Trophoblast cell (in vitro differentiated cells and primary cell): ENCODE measurements around the gene CCDC190.
"Not testable (repeated sequence)": the region's sequence is repeated elsewhere in the genome, so short reads cannot be mapped to it uniquely, and the experiment has no call there.

ENCODE experiments used
- DNase-seq, 2 donors: peaks; one replicate each; pipeline ENCODE4 v3.0.0-alpha.2; 2016
- H2AFZ ChIP-seq: 2 replicates; pipeline ENCODE4 v1.6.1; 2013; ENCODE audit warnings: low read length, moderate library complexity, mild to moderate bottlenecking; ENCODE audit not compliant: insufficient read depth, poor library complexity
- H2AK5ac ChIP-seq: 2 replicates; pipeline ENCODE4 v1.6.1; 2013; ENCODE audit warnings: mild to moderate bottlenecking, low read length
- H2BK120ac ChIP-seq: 2 replicates; pipeline ENCODE4 v1.6.1; 2013; ENCODE audit warnings: low read length, mild to moderate bottlenecking, moderate library complexity; ENCODE audit not compliant: insufficient read depth, poor library complexity
- H2BK12ac ChIP-seq: 2 replicates; pipeline ENCODE4 v1.6.1; 2013; ENCODE audit warnings: mild to moderate bottlenecking, low read length, moderate library complexity
- H2BK5ac ChIP-seq: 2 replicates; pipeline ENCODE4 v1.6.1; 2013; ENCODE audit warnings: low read length, low read depth, moderate library complexity, mild to moderate bottlenecking; ENCODE audit not compliant: poor library complexity
- H3K14ac ChIP-seq: 2 replicates; pipeline ENCODE4 v1.6.1; 2013; ENCODE audit warnings: mild to moderate bottlenecking, low read length
- H3K18ac ChIP-seq: 2 replicates; pipeline ENCODE4 v1.6.1; 2013; ENCODE audit warnings: mild to moderate bottlenecking, low read length
- H3K23ac ChIP-seq: 2 replicates; pipeline ENCODE4 v1.6.1; 2013; ENCODE audit warnings: low read length
- H3K27ac ChIP-seq: 2 replicates; pipeline ENCODE4 v1.5.1; 2013; ENCODE audit warnings: low read depth, mild to moderate bottlenecking, inconsistent platforms, low read length, moderate library complexity
- H3K27me3 ChIP-seq: 2 replicates; pipeline ENCODE4 v1.6.1; 2013; ENCODE audit warnings: inconsistent platforms, mild to moderate bottlenecking, low read length, moderate library complexity; ENCODE audit not compliant: insufficient read depth
- H3K36me3 ChIP-seq, 2 experiments: 1 replicate in 1 of 2; 2 replicates in 1 of 2; pipeline ENCODE4 v1.6.1; 2013; ENCODE audit warnings: low read length in 2 of 2, mild to moderate bottlenecking in 2 of 2, moderate library complexity in 1 of 2; ENCODE audit not compliant: insufficient read depth in 2 of 2, control insufficient read depth in 1 of 2
- H3K4ac ChIP-seq: 2 replicates; pipeline ENCODE4 v1.6.1; 2013; ENCODE audit warnings: low read depth, mild to moderate bottlenecking, low read length, moderate library complexity
- H3K4me1 ChIP-seq, 2 experiments: 1 replicate in 1 of 2; 2 replicates in 1 of 2; pipeline ENCODE4 v1.6.1; 2013; ENCODE audit warnings: low read length in 2 of 2, mild to moderate bottlenecking in 2 of 2, moderate library complexity in 1 of 2; ENCODE audit not compliant: insufficient read depth in 2 of 2, control insufficient read depth in 1 of 2
- H3K4me2 ChIP-seq: 2 replicates; pipeline ENCODE4 v1.6.1; 2013; ENCODE audit warnings: inconsistent platforms, mild to moderate bottlenecking, low read length, moderate library complexity
- H3K4me3 ChIP-seq: 2 replicates; pipeline ENCODE4 v1.5.1; 2013; ENCODE audit warnings: mild to moderate bottlenecking, low read depth, low read length, inconsistent platforms
- H3K79me1 ChIP-seq: one replicate; pipeline ENCODE4 v1.6.1; 2013; ENCODE audit warnings: low read length
- H3K79me2 ChIP-seq: 2 replicates; pipeline ENCODE4 v1.6.1; 2013; ENCODE audit warnings: low read length, mild to moderate bottlenecking; ENCODE audit not compliant: control insufficient read depth, insufficient read depth, poor library complexity
- H3K9ac ChIP-seq: 2 replicates; pipeline ENCODE4 v1.6.1; 2013; ENCODE audit warnings: mild to moderate bottlenecking, low read length
- H3K9me3 ChIP-seq: 2 replicates; pipeline ENCODE4 v1.6.1; 2013; ENCODE audit warnings: low read depth, mild to moderate bottlenecking, control low read depth, inconsistent platforms, low read length; ENCODE audit not compliant: insufficient read depth
- H4K12ac ChIP-seq: 2 replicates; pipeline ENCODE4 v1.6.1; 2013; ENCODE audit warnings: low read depth, mild to moderate bottlenecking, low read length, moderate library complexity
- H4K8ac ChIP-seq: 2 replicates; pipeline ENCODE4 v1.6.1; 2013; ENCODE audit warnings: low read depth, mild to moderate bottlenecking, low read length, moderate library complexity
- H4K91ac ChIP-seq: one replicate; pipeline ENCODE4 v1.6.1; 2013; ENCODE audit warnings: low read depth, mild to moderate bottlenecking, low read length, moderate library complexity
- WGBS: extraction: QIAGEN DNeasy Blood & Tissue Kit; methylation state at CpG from one replicate; pipeline ENCODE4 v1.1.7; 2013; ENCODE audit warnings: missing lambda C conversion rate; ENCODE audit not compliant: insufficient read length, insufficient coverage; ENCODE audit errors: extremely low coverage; 5-methylcytosine and 5-hydroxymethylcytosine counted together

Gene CCDC190

GRCh38 chr1:162880617-162881016 is 19.6 kb upstream of the CCDC190 start:
- H3K14ac ChIP-seq, result not testable (repeated sequence)

DNA sequence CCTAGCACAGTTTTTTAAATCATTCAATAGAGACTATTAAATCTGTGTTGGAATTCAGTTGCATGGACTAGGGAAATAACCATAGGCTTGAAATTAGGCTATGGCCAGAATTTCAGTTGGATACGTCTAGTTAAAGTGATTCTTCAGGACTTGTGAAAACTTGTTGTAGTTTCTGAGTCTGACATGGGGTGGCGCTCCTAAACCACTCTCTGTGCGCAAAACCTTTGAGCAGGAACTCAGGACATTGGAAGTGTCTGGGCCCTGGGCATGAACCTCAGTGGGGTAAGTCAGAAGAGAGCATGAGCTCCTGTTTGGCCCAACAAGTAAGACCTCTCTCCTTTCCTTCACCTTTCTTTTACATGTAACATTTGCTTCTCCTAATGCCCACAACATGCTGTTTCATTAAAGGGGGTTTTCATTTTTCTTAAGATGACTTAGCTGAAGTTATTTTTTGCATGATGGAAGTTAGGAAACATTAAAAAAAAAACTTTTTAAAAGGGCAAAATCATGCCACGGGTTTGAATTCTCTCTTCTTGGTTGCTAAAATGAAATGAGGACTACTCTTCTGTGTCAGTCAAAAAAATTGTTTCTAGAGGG is 17.1 kb upstream of the CCDC190 start:
- H3K79me1 ChIP-seq, result peaks cover 9% of the 10 kb centered on the region
- no peak overlapping the region for H2AFZ ChIP-seq
- no peaks in the 10 kb centered on the region for H3K27me3 ChIP-seq
- no peak overlapping the region for H2AK5ac ChIP-seq
- H3K4me2 ChIP-seq, result no peak overlapping the region
- no peak overlapping the region for H3K4ac ChIP-seq
- no peak overlapping the region for H3K4me3 ChIP-seq
- no peak overlapping the region for H4K8ac ChIP-seq
- no peak overlapping the region for H2BK12ac ChIP-seq
- no peak overlapping the region for H3K18ac ChIP-seq
- no peaks in the 10 kb centered on the region for H3K79me2 ChIP-seq
- no peaks in the 10 kb centered on the region for H3K9me3 ChIP-seq
- DNase-seq, result peak; percentile 52 to 70
- peaks cover 11 to 12% of the 10 kb centered on the region in 2 experiments for H3K4me1 ChIP-seq
- H2BK120ac ChIP-seq, result no peak overlapping the region
- WGBS, result no CpG with 5 or more reads among the region's 4 CpGs
- H3K9ac ChIP-seq, result no peak overlapping the region
- H4K91ac ChIP-seq, result no peak overlapping the region
- no peaks in the 10 kb centered on the region for H3K36me3 ChIP-seq
- H3K14ac ChIP-seq, result no peak overlapping the region
- H4K12ac ChIP-seq, result no peak overlapping the region
- H3K23ac ChIP-seq, result no peak overlapping the region
- no peak overlapping the region for H2BK5ac ChIP-seq
- H3K27ac ChIP-seq, result no peak overlapping the region

More at GRCh38 chr1:162880617-162881016, 19.6 kb upstream of the CCDC190 start:
- not testable (repeated sequence) for H2AK5ac ChIP-seq, H4K91ac ChIP-seq, H3K9ac ChIP-seq, H3K18ac ChIP-seq, H3K27me3 ChIP-seq, H2BK5ac ChIP-seq, H3K36me3 ChIP-seq, H2BK12ac ChIP-seq, H2AFZ ChIP-seq, H3K9me3 ChIP-seq, H3K79me2 ChIP-seq, H3K4me3 ChIP-seq, H4K8ac ChIP-seq, DNase-seq, H3K23ac ChIP-seq, H2BK120ac ChIP-seq, H3K4me2 ChIP-seq, H3K27ac ChIP-seq, H4K12ac ChIP-seq, H3K4ac ChIP-seq
- Histone ChIP-seq H3K4me1 (peaks cover 14 to 17% of the 10 kb centered on the region in 2 experiments), H3K79me1 (peaks cover 11% of the 10 kb centered on the region)
- no CpG with 5 or more reads among the region's 2 CpGs for WGBS

DNA sequence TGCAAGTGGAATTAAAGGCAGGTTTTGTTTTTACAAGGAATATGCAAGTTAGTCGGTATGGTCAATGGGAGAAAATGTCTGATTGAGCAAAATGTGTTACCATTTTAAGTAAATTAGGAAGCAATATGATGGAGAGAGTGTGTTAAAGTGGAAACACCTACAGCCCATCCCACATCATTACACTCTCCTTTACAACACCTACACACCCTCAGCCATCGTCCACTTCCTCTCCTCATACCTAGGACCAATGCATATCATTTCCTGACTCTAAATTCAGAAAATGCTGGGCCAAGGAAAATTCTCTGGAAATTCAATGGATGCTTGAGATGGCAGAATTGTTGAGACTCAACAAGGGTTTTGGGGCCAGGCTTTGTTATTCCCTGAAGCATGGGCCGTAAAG is 16.4 kb upstream of the CCDC190 start:
- no peaks in the 10 kb centered on the region for H3K36me3 ChIP-seq
- H3K4ac ChIP-seq, result no peak overlapping the region
- WGBS, result no CpG with 5 or more reads among the region's 3 CpGs
- H3K79me1 ChIP-seq, result peaks cover 8% of the 10 kb centered on the region
- DNase-seq, result no peak
- H2BK120ac ChIP-seq, result no peak overlapping the region
- H4K8ac ChIP-seq, result no peak overlapping the region
- no peak overlapping the region for H3K27ac ChIP-seq
- no peak overlapping the region for H2BK12ac ChIP-seq
- H3K9me3 ChIP-seq, result no peaks in the 10 kb centered on the region
- H3K4me1 ChIP-seq, result peaks cover 5% of the 10 kb centered on the region in 2 experiments
- no peak overlapping the region for H3K4me3 ChIP-seq
- H4K91ac ChIP-seq, result no peak overlapping the region
- no peak overlapping the region for H2AK5ac ChIP-seq
- no peak overlapping the region for H3K23ac ChIP-seq
- no peak overlapping the region for H3K9ac ChIP-seq
- no peak overlapping the region for H3K14ac ChIP-seq
- no peak overlapping the region for H3K18ac ChIP-seq
- H3K4me2 ChIP-seq, result no peak overlapping the region
- H3K27me3 ChIP-seq, result no peaks in the 10 kb centered on the region
- H3K79me2 ChIP-seq, result no peaks in the 10 kb centered on the region
- H4K12ac ChIP-seq, result no peak overlapping the region
- no peak overlapping the region for H2AFZ ChIP-seq
- no peak overlapping the region for H2BK5ac ChIP-seq

DNA sequence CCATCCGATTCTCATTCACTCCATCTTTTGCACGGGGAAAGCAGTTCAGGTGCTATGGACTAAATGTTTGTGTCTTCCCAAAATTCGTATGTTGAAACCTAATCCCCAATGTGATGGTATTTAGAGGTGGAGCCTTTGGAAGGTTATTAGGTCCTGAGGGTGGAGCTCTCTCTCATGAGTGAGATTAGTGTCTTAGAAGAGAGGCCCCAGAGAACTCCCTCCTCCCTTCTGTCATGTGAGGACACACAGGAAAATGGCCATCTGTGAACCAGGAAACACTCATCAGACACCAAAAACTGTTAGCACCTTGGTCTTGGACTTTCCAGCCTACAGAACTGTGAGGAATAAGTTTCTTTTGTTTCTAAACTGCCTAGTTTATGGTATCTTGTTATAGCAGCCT is 15.8 kb upstream of the CCDC190 start:
- no peak overlapping the region for H2BK5ac ChIP-seq
- no peaks in the 10 kb centered on the region for H3K27me3 ChIP-seq
- H4K91ac ChIP-seq, result no peak overlapping the region
- H2AFZ ChIP-seq, result no peak overlapping the region
- H3K4me1 ChIP-seq, result no peaks in the 10 kb centered on the region
- H2AK5ac ChIP-seq, result no peak overlapping the region
- H2BK12ac ChIP-seq, result no peak overlapping the region
- no peak overlapping the region for H2BK120ac ChIP-seq
- H3K27ac ChIP-seq, result no peak overlapping the region
- H3K9me3 ChIP-seq, result no peaks in the 10 kb centered on the region
- no peak for DNase-seq
- no peak overlapping the region for H3K4me2 ChIP-seq
- H3K36me3 ChIP-seq, result no peaks in the 10 kb centered on the region
- H4K8ac ChIP-seq, result no peak overlapping the region
- H3K79me1 ChIP-seq, result peaks cover 4% of the 10 kb centered on the region
- no peak overlapping the region for H3K23ac ChIP-seq
- H4K12ac ChIP-seq, result no peak overlapping the region
- no peak overlapping the region for H3K14ac ChIP-seq
- no peak overlapping the region for H3K4me3 ChIP-seq
- H3K4ac ChIP-seq, result no peak overlapping the region
- H3K18ac ChIP-seq, result no peak overlapping the region
- H3K9ac ChIP-seq, result no peak overlapping the region
- no CpG with 5 or more reads among the region's 3 CpGs for WGBS
- no peaks in the 10 kb centered on the region for H3K79me2 ChIP-seq
